ENCODE data around the gene TTC23L. TPM values are rescaled to one million over a fixed set of nuclear protein-coding genes. Genes with fewer than 3 reads are reported as not detected.

Gene TTC23L
- total RNA-seq, 1 donor from 2014 or later = not detected

DNA sequence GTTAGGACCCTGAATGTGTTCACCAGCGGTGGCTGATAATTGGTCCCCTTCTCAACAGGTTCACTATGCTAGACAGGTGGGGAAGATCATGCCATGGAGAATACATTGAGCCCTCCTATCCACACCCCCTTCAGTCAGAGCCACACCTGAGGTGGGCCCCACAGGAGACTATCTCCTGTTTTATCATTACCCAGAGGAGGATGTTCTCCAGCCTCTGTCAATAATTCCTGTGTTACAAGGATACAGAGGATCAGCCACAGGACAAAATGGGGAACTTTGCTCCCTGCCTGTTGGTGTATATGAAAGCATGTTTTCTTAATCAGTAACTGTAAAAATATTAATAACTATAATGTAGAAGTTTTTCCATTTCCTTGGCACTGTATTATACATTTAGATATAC, 50.4 kb downstream of the TTC23L start:
- intact Hi-C loops (cut with micrococcal nuclease) = no loop called here
- DNase-seq = no peak
- Histone ChIP-seq H3K4me3 (no peak overlapping the region), H3K27me3 (ENCODE audit: low read depth) (no peaks in the 10 kb centered on the region), H3K36me3 (no peaks in the 10 kb centered on the region), H3K4me1 (no peaks in the 10 kb centered on the region), H3K9me3 (replicated peaks) (no peaks in the 10 kb centered on the region), H3K27ac (replicated peaks) (no peak overlapping the region)
- no peak for TF ChIP-seq CTCF (IDR thresholded peaks at IDR 0.05; ENCODE audit: borderline replicate concordance)

DNA sequence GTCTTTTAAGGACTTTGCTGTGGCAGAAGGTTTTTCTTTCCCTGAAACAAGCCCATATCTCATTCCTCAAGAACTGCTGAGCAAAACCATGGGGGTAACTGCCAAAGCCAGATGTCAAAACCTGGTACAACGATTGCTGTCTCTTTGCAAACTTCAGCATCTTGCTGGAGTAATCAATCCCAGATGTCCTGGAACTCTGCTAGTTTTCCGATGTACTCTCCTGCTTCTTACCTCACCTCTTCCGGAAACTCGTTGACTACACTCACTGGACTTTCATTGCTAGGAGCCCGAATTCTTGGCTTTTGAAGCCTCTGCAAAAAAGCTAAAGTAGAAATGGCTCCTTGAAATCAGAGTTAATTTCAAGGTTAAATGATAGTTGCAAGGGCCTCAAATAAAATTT, 53.0 kb downstream of the TTC23L start:
- no peak for TF ChIP-seq CTCF (IDR thresholded peaks at IDR 0.05; ENCODE audit: borderline replicate concordance)
- Histone ChIP-seq H3K4me3 (no peak overlapping the region), H3K36me3 (no peaks in the 10 kb centered on the region), H3K27ac (replicated peaks) (no peak overlapping the region), H3K4me1 (no peaks in the 10 kb centered on the region), H3K27me3 (ENCODE audit: low read depth) (no peaks in the 10 kb centered on the region), H3K9me3 (replicated peaks) (no peaks in the 10 kb centered on the region)
- intact Hi-C loops (cut with micrococcal nuclease) = no loop called here
- no peak for DNase-seq

DNA sequence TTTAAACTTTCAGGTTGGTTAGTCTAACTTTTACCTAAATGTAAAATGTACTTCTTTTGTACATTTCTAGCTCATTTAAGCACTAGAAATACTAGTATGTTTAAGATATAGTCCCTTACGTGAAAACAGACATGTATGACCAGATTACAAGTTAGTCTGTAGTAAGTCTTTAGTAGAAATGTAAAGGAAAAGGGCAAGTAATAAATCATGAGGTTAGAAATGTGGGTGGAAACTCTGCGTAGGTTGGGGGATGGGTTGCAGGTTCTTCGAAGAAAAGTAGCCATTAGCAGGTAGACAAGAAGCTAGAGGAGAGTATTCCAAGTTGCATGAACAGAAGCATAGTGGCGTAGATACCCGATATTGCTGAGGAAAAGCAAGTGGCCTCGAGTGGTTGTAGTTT, 53.5 kb downstream of the TTC23L start:
- Histone ChIP-seq H3K4me3 (no peak overlapping the region), H3K4me1 (no peaks in the 10 kb centered on the region), H3K36me3 (no peaks in the 10 kb centered on the region), H3K9me3 (replicated peaks) (no peaks in the 10 kb centered on the region), H3K27ac (replicated peaks) (no peak overlapping the region), H3K27me3 (ENCODE audit: low read depth) (no peaks in the 10 kb centered on the region)
- no peak for TF ChIP-seq CTCF (IDR thresholded peaks at IDR 0.05; ENCODE audit: borderline replicate concordance)
- no peak for DNase-seq
- intact Hi-C loops (cut with micrococcal nuclease) = no loop called here

DNA sequence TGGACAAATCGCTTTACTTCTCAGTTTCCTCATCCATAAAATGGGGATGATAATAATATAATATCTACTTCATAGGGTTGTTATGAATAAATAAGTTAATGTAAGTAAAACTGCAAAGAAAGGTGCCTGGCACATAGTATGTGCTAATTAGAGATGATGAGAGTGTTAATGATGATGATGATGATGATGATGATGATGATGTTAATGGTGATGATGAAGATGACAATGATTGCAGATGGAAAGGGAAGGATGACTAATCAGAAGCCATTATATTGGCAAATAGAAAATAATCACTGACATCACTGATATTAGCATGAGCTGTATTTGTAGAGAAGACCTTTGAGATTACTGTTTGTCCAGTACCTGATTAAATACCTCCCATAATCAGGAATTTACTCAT, 55.8 kb downstream of the TTC23L start:
- H3K36me3 ChIP-seq = no peaks in the 10 kb centered on the region
- no peaks in the 10 kb centered on the region for H3K4me1 ChIP-seq
- no peaks in the 10 kb centered on the region for H3K27me3 ChIP-seq (ENCODE audit: low read depth)
- no peaks in the 10 kb centered on the region for H3K9me3 ChIP-seq (replicated peaks)
- no peak for DNase-seq
- no peak overlapping the region for H3K27ac ChIP-seq (replicated peaks)
- intact Hi-C loops (cut with micrococcal nuclease) = loop anchor here (5.0 kb wide), 2 partner anchors 407 to 422 kb away; no protein-coding TSS in a partner anchor
- no peak overlapping the region for H3K4me3 ChIP-seq
- no peak for TF ChIP-seq CTCF (IDR thresholded peaks at IDR 0.05; ENCODE audit: borderline replicate concordance)

DNA sequence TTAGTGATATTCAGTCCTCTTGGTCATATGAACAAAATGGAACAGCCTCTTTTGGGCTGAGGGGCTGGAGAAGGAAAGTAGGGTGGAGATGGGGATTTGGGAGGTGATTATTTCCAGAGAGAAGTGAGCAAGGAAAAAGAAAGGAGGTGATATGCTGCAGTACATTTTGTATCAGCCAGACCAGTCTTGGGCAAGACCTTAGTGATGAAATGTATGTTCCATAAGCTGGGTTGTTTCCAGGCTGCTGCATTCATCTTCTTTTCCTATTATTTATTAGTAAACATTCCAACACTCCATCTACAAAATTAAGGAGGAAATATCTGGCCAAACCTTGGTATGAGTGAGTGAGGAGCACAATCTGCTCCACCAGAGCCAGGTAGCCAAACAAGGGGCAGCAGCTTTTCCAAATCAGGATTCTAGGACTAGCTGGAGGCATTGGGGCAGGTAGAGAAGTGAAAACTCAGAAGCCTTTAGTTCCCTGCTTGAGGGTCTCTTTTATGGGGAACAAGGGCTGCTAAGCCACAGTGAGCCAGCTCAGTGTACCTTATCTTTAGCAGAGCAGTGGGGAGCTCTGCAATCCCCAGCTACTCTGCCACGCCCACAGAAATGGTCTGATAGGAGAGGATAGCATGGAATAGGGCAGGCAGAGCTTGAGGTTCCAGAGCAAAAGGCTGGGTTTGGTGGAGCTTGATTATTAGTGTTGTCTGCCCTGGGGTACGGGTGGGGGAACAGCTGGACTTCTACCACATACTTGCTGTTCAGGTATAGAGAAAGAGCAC, 56.9 kb downstream of the TTC23L start:
- TF ChIP-seq CTCF (IDR thresholded peaks at IDR 0.05; ENCODE audit: borderline replicate concordance) = no peak
- Histone ChIP-seq H3K27ac (replicated peaks) (no peak overlapping the region), H3K4me3 (no peak overlapping the region), H3K4me1 (no peaks in the 10 kb centered on the region), H3K9me3 (replicated peaks) (no peaks in the 10 kb centered on the region), H3K27me3 (ENCODE audit: low read depth) (no peaks in the 10 kb centered on the region), H3K36me3 (no peaks in the 10 kb centered on the region)
- DNase-seq = no peak
- intact Hi-C loops (cut with micrococcal nuclease) = loop anchor here (5.0 kb wide), 2 partner anchors 409 to 424 kb away; no protein-coding TSS in a partner anchor
